H54 (cell line): Measurements from ENCODE around the gene PROSER3.
"Not testable (repeated sequence)": the region's sequence is repeated elsewhere in the genome, so short reads cannot be mapped to it uniquely, and the experiment has no call there.

ENCODE experiments used
- DNase-seq: peaks from one replicate; pipeline ENCODE4 v3.0.0; 2011; ENCODE audit warnings: low spot score, mixed read lengths; ENCODE audit not compliant: insufficient read length
- FAIRE-seq: peaks from 3 replicates; lab custom pipeline; 2011; peaks lifted over from hg19 to GRCh38; lab: Jason Lieb, UNC
- POLR2A ChIP-seq: IDR thresholded peaks from 2 replicates; pipeline ENCODE4 v1.6.1; 2011; ENCODE audit warnings: low read depth, mild to moderate bottlenecking, low read length

Gene PROSER3

GRCh38 chr19:35759697-35760096, 1.7 kb downstream of the PROSER3 start:
- FAIRE-seq (no peak), DNase-seq (no peak)
- TF ChIP-seq POLR2A: no peak

DNA sequence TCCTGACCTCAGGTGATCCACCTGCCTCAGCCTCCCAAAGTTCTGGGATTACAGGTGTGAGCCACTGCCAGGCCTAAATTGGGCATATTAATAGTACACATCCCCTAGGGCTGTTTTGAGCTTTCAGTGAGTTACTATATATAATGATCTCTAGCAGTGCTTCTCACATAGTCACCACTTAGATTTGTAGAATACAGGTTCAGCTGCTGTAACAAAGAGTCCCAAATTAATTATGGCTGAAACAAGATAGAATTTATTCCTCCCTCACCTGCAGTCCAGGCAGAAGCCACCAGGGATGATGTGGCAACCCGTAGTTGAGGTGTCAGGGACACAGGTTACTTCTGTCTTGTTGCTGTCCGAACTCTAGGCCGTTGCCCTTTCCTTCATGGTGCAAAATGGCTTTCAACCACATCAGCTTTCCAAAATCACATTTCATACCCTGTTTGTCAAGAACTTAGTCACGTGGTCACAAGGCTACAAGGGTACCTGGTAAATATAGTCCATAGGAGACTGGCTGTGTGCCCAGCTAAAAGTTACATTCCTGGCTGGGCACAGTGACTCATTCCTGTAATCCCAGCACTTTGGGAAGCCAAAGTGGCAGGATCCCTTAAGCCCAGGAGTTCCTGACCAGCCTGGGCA, 2.9 kb downstream of the PROSER3 start:
- DNase-seq (no peak), FAIRE-seq (no peak)
- no peak for TF ChIP-seq POLR2A

DNA sequence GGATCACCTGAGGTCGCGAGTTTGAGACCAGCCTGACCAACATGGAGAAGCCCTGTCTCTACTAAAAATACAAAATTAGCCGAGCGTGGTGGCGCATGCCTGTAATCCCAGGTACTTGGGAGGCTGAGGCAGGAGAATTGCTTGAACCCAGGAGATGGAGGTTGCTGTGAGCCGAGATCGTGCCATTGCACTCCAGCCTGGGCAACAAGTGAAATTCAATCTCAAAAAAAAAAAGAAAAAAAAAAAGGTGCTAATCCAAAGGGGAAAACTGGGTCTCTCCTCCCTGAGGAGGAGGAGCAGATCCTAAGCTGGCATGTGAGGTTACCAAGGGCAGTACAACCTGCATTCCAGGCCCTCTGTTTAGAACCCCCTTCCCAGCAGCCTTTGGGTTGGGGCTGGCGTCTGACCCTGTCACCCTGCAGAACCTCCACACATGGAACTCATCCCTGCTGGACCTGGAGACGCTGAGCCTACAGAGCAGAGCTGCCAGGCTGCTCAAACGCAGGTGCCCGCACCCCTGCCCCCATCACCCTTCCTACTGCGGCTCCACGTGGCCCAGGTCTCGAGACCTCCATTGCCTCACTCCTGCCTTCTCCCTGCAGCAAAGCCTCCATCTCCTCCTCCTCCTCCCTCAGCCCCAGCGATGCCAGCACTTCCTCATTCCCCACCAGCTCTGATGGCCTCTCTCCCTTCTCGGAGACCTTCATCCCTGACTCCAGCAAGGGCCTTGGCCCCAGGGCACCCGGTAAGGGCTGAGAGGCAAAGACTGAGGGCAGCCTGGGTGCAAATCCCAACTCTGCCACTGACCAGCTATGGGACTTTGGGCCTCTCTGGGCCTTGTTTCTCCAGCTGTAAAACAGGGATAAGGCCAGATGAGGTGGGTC, 6.7 kb downstream of the PROSER3 start:
- DNase-seq (no peak), FAIRE-seq (no peak)

DNA sequence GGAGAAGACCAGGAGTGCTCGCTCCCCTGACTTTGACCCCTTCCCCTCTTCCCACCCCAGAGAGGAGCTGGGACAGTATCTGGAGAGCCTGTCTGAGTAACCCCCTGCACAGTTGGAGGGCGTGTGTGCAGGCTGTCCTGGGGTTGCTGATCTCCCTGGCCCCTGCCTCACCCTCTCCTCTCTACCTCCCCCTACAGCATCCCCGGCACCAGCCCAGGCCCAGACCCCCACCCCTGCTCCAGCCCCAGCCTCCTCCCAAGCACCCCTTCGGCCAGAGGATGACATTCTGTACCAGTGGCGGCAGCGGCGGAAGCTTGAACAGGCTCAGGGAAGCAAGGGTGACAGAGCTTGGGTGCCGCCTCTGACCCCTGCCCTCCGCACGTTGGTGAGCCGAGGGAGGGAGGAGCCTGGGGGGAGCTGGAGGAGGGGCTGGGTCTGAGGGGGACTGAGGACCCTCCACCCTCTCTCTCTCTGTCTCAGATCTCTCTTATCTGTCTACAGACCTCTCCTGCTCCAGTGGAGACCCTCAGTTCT, 8.7 kb downstream of the PROSER3 start:
- FAIRE-seq (no peak), DNase-seq (no peak)
- TF ChIP-seq POLR2A: no peak

More for the DNA sequence above, 6.7 kb downstream of the PROSER3 start:
- TF ChIP-seq POLR2A: no peak

GRCh38 chr19:35767288-35768081, 9.5 kb downstream of the PROSER3 start:
- TF ChIP-seq POLR2A: no peak
- DNase-seq (no peak), FAIRE-seq (no peak)

DNA sequence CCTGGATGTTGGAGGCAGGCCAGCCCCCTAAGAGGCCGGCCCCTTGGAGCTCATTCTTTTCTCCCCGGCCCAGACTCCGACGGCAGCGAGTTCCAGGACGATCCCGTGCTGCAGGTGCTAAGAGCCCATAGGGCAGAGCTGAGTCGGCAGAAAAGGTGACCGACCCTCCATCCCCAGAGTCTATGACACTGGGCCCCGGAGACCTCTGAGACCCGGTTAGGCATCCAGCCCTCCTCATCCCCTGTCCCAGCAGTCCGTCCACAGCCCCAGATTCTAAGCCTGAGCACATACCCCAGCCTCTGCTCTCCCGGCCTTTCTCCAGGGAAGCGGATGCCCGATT, 10.1 kb downstream of the PROSER3 start:
- DNase-seq (no peak), FAIRE-seq (no peak)
- no peak for TF ChIP-seq POLR2A

- FAIRE-seq, DNase-seq: not testable (repeated sequence)
Observed at GRCh38 chr19:35772362-35772761, 14.4 kb downstream of the PROSER3 start.

- DNase-seq (peak; percentile 67), FAIRE-seq (no peak)
- TF ChIP-seq POLR2A: no peak
Observed at GRCh38 chr19:35773020-35773806, 15.2 kb downstream of the PROSER3 start.

- TF ChIP-seq POLR2A: no peak
- DNase-seq (no peak), FAIRE-seq (no peak)
Observed at GRCh38 chr19:35774274-35775045, 16.5 kb downstream of the PROSER3 start.

DNA sequence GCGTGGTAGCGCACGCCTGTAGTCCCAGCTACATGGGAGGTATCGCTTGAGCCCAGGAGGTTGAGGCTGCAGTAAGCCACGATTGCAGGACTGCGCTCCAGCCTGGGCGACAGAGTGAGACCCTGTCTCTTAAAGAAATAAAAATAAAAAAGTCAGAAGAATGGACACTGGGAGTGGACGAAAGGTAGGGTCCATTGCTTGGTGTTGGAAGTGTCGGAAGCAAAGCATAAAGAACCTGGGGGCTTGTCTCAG, 17.0 kb downstream of the PROSER3 start:
- TF ChIP-seq POLR2A: no peak
- FAIRE-seq: no peak
- DNase-seq: no peak

DNA sequence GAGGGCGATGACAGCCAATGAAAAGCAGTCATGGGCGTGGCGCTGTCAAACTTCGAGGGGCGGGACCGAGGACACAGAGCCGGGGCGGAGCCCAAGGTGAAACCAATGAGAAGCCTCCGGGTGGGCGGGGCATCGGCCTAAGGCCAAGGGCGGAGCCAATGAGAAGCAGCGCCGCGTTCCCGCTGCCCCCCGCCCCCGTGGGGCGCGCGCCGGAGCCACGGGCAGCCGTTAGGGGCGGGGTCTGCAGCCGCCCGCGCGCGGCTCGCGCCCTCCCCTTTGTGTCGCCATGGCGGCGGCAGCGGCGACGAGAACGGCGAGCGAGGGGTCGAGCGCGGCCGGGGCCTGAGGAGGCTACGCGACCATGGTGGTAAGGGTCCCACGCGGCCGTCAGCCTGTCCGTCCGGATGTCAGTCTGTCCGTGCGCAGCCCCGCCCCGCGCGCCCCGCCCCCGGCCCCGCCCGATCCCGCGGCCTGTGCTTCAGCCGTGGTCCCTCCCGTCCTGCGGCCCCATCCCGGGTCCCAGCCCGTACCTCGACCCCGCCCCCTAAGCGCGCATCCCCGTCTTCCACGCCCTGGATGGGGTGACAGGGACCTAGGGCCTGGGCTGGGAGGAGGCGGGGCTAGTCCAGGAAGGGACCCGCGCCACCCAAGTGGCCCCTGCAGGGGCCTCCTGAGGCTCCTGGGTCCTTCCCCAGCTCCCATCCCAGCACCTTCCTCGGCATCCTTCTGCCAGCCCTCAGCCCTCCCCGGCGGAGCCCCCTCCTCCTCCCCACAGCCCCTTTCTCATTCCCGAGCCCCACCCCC, 17.5 kb downstream of the PROSER3 start, which contains the start of gene ARHGAP33:
Gene ARHGAP33 (plus strand): TSS at position 267 of the 804 bp plus-strand sequence. CDS start 95 bp downstream, at position 362.
- TF ChIP-seq POLR2A: peak; percentile 72
- FAIRE-seq: peak; percentile 75

More for the DNA sequence above, 17.5 kb downstream of the PROSER3 start, which contains the start of gene ARHGAP33:
- DNase-seq: peak; percentile 99
